Measurements from ENCODE around the gene SCFD1.

- TF ChIP-seq CTCF (IDR thresholded peaks at IDR 0.05) (no peak), EP300 (IDR thresholded peaks at IDR 0.05; ENCODE audit: low read depth) (no peak), POLR2AphosphoS5 (IDR thresholded peaks at IDR 0.05) (no peak)
These were observed 36.5 kb downstream of the SCFD1 start for GRCh38 chr14:30658645-30659044.

Measured in transverse colon (tissue), 4 donors.